Measurements from ENCODE around the gene UQCR10.
"Not testable (repeated sequence)": the region's sequence is repeated elsewhere in the genome, so short reads cannot be mapped to it uniquely, and the experiment has no call there.

UQCR10 gene

DNA sequence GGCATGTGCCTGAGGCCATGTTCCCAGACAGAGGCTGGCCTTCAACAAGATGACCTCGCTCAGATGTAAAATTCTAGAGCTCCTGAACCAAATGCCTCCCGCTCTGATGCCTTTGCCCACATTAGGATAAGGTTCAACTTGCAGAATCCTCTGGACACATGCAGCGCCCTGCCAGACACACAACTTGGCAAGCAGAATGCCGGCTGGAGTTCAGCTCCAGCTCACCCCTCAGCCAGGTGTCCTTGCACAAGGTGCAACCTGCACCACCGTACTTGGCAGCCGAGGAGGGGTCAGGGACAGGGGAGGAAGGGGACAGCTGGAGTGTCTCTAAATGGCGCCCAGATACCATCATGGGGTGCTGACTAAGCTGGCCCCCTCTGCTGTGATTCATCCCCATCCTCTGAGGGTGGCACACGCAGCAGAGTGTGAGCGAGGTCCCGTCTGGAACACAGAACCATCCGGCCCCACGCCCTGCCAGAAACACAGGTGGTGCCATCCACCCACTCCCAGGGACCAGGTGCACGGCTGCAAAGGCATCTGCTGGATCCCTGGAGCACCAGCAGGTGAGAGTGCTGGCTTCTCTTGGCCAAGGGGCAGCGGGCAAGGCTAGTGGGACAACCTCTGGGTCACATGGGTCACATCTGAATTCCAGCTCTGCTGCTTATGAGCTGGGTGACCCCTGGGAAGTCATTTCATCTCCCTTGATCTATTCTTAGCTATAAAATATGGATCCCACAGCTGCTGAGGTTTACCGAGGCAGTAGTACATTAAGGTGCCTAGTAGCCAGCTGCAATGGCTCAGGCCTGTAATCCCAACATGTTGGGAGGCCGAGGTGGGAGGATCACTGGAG lies 13.1 kb upstream of the UQCR10 start:
- no peak overlapping the region for H3K4me3 ChIP-seq (ENCODE audit: low read depth, low read length)
- TF ChIP-seq, protein P1, sequence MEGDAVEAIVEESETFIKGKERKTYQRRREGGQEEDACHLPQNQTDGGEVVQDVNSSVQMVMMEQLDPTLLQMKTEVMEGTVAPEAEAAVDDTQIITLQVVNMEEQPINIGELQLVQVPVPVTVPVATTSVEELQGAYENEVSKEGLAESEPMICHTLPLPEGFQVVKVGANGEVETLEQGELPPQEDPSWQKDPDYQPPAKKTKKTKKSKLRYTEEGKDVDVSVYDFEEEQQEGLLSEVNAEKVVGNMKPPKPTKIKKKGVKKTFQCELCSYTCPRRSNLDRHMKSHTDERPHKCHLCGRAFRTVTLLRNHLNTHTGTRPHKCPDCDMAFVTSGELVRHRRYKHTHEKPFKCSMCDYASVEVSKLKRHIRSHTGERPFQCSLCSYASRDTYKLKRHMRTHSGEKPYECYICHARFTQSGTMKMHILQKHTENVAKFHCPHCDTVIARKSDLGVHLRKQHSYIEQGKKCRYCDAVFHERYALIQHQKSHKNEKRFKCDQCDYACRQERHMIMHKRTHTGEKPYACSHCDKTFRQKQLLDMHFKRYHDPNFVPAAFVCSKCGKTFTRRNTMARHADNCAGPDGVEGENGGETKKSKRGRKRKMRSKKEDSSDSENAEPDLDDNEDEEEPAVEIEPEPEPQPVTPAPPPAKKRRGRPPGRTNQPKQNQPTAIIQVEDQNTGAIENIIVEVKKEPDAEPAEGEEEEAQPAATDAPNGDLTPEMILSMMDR (conservative IDR thresholded peaks at IDR 0.05; ENCODE audit: low read depth, low read length) = no peak
- no peak for DNase-seq (ENCODE audit: low read depth)

DNA sequence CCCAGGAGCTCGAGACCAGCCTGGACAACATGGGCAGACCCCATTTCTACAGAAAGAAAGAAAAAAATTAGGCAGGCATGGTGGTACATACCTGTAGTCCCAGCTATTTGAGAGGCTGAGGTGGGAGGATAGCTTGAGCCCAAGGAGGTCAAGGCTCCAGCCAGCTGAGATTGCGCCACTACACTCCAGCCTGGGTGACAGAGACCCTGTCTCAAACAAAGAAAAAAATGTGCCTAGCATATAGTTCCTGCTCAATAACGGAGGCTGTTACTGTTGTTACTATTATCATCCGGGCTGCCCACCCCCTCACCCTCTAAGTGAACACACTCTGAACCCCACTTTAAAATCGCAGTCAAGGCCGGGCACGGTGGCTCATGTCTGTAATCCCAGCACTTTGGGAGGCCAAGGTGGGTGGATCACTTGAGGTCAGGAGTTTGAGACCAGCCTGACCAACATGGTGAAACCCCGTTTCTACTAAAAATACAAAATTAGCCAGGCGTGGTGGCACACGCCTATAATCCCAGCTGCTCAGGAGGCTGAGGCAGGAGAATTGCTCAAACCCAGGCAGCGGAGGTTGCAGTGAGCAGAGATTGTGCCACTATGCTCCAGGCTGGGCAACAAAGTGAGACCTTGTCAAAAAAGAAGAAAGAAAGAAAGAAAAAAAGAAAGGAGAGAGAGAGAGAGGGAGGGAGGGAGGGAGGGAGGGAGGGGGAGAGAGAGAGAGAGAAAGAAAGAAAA lies 12.3 kb upstream of the UQCR10 start:
- not testable (repeated sequence) for DNase-seq (ENCODE audit: low read depth); H3K4me3 ChIP-seq (ENCODE audit: low read depth, low read length)

- no peak overlapping the region for H3K4me3 ChIP-seq (ENCODE audit: low read depth, low read length)
- TF ChIP-seq, protein P1 (conservative IDR thresholded peaks at IDR 0.05; ENCODE audit: low read depth, low read length) = no peak
- no peak for DNase-seq (ENCODE audit: low read depth)
Measured at GRCh38 chr22:29755889-29756288, 11.3 kb upstream of the UQCR10 start.

GRCh38 chr22:29756341-29756740 lies 10.8 kb upstream of the UQCR10 start:
- DNase-seq (ENCODE audit: low read depth) = no peak
- no peak overlapping the region for H3K4me3 ChIP-seq (ENCODE audit: low read depth, low read length)
- TF ChIP-seq, protein P1 (conservative IDR thresholded peaks at IDR 0.05; ENCODE audit: low read depth, low read length) = no peak

DNA sequence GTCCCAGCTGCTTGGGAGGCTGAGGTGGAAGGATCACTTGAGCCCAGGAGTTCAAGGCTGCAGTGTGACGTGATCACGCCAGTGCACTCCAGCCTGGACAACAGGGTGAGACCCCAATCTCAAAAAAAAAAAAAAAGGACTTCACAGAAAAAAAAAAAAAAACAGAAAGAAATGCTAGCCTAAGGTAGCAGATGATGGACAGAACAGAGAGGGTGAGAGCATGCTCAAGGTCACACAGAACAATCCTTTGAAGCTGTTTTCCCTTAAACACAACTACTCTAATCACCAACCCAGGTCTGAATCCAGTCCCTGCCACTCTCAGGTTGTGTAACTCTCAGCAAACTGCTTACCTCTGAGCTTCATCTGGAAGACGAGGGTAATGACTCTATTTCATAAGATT lies 10.1 kb upstream of the UQCR10 start:
- TF ChIP-seq, protein P1 (conservative IDR thresholded peaks at IDR 0.05; ENCODE audit: low read depth, low read length) = no peak
- no peak for DNase-seq (ENCODE audit: low read depth)
- H3K4me3 ChIP-seq (ENCODE audit: low read depth, low read length) = no peak overlapping the region

GRCh38 chr22:29758068-29758622 lies 9.0 kb upstream of the UQCR10 start:
- H3K4me3 ChIP-seq (ENCODE audit: low read depth, low read length) = no peak overlapping the region
- peak; percentile 59 for DNase-seq (ENCODE audit: low read depth)
- TF ChIP-seq, protein P1 (conservative IDR thresholded peaks at IDR 0.05; ENCODE audit: low read depth, low read length) = no peak

- no peak overlapping the region for H3K4me3 ChIP-seq (ENCODE audit: low read depth, low read length)
- TF ChIP-seq, protein P1 (conservative IDR thresholded peaks at IDR 0.05; ENCODE audit: low read depth, low read length) = no peak
- no peak for DNase-seq (ENCODE audit: low read depth)
Measured at GRCh38 chr22:29758959-29759358, 8.2 kb upstream of the UQCR10 start.
